Ishikawa (cell line): ENCODE measurements around the gene UFC1.

Source experiments
- CEBPB ChIP-seq: IDR thresholded peaks from 2 replicates; pipeline ENCODE4 v1.6.1; 2012
- CREB1 ChIP-seq: IDR thresholded peaks from 2 replicates; pipeline ENCODE4 v1.6.1; 2012; ENCODE audit warnings: low read depth
- EGR1 ChIP-seq: IDR thresholded peaks from 2 replicates; pipeline ENCODE4 v1.6.1; 2012
- EP300 ChIP-seq: IDR thresholded peaks from 2 replicates; pipeline ENCODE4 v1.6.1; 2012; ENCODE audit warnings: borderline replicate concordance
- FOXM1 ChIP-seq: IDR thresholded peaks from 2 replicates; pipeline ENCODE4 v1.6.1; 2012; ENCODE audit warnings: low read depth, borderline replicate concordance
- NFIC ChIP-seq: IDR thresholded peaks from 2 replicates; pipeline ENCODE4 v1.6.1; 2012
- RAD21 ChIP-seq: IDR thresholded peaks from 2 replicates; pipeline ENCODE4 v1.6.1; 2012; ENCODE audit warnings: low read depth
- TCF12 ChIP-seq: IDR thresholded peaks from 2 replicates; pipeline ENCODE4 v1.6.1; 2012; ENCODE audit warnings: low read depth
- TEAD4 ChIP-seq: IDR thresholded peaks from 2 replicates; pipeline ENCODE4 v1.6.1; 2012
- YY1 ChIP-seq: IDR thresholded peaks from 2 replicates; pipeline ENCODE4 v1.6.1; 2012; ENCODE audit warnings: low read depth
- ZBTB7A ChIP-seq: IDR thresholded peaks from 2 replicates; pipeline ENCODE4 v1.6.1; 2012; ENCODE audit warnings: low read depth
- TF ChIP-seq, protein P1 (sequence below): IDR thresholded peaks from 2 replicates; pipeline ENCODE4 v1.6.1; 2012; ENCODE audit warnings: low read depth, mild to moderate bottlenecking
- TF ChIP-seq, protein P2 (sequence below): IDR thresholded peaks from 2 replicates; pipeline ENCODE4 v1.6.1; 2012

DNA sequence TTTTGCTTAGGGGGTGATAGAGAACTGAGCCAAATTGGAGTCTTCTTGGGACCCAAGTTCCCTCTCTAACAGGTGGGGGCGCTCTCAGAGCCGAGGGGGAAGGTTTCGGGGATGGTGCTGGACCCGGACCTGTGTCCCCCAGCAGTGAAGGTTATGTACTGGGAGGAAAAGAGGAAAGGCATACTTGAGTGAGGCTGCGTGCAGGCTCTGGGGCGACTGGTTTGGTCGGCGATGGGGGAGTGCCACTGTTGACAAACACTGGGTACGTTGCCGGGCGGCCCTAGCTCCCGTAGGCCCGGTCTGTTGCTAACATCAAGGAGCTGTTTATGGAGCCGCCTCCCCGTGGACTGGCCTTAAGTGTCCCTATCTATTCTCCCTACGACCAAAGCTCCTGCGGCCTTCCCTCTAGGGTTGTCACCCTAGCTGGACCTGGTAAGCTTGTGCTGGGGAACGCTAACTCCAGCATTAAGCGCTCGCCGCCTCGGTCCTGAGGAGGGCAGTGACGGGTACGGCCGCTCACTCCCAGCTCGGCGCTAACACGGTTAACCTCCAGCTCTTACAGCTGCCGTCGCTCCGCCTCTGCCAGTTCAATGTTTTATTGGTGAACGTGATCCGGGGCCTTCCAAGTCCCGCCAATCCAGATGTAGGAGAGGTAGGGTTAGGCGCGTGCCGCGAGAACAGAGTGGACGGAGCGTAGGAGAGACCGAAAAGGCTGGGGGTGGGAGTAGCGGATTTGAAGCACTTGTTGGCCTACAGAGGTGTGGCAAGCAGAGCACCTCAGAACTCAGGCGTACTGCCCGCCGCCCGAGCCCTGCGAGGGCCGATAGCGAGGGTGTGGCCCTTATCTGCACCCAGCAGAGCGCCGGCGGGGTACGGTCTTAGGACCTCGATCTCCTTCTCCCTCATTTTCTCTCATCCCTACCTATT, 12.2 kb downstream of the UFC1 start, which contains the start of gene PPOX:
- TF ChIP-seq NFIC (no peak), CREB1 (no peak), YY1 (no peak), RAD21 (no peak; the same call in 1 of the 2 replicates), EP300 (no peak), TEAD4 (no peak), CEBPB (no peak), ZBTB7A (0 out of 2 replicates have a peak, but pooled peaks have one; percentile 26), TCF12 (no peak; the same call in 1 of the 2 replicates), EGR1 (peak; percentile 9; the same call in 1 of the 2 replicates), FOXM1 (no peak)
- TF ChIP-seq, protein P1, sequence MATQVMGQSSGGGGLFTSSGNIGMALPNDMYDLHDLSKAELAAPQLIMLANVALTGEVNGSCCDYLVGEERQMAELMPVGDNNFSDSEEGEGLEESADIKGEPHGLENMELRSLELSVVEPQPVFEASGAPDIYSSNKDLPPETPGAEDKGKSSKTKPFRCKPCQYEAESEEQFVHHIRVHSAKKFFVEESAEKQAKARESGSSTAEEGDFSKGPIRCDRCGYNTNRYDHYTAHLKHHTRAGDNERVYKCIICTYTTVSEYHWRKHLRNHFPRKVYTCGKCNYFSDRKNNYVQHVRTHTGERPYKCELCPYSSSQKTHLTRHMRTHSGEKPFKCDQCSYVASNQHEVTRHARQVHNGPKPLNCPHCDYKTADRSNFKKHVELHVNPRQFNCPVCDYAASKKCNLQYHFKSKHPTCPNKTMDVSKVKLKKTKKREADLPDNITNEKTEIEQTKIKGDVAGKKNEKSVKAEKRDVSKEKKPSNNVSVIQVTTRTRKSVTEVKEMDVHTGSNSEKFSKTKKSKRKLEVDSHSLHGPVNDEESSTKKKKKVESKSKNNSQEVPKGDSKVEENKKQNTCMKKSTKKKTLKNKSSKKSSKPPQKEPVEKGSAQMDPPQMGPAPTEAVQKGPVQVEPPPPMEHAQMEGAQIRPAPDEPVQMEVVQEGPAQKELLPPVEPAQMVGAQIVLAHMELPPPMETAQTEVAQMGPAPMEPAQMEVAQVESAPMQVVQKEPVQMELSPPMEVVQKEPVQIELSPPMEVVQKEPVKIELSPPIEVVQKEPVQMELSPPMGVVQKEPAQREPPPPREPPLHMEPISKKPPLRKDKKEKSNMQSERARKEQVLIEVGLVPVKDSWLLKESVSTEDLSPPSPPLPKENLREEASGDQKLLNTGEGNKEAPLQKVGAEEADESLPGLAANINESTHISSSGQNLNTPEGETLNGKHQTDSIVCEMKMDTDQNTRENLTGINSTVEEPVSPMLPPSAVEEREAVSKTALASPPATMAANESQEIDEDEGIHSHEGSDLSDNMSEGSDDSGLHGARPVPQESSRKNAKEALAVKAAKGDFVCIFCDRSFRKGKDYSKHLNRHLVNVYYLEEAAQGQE, result no peak
- TF ChIP-seq, protein P2, sequence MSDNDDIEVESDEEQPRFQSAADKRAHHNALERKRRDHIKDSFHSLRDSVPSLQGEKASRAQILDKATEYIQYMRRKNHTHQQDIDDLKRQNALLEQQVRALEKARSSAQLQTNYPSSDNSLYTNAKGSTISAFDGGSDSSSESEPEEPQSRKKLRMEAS, result peak; percentile 89
